HepG2 (cell line): ENCODE measurements around the gene ADAM10. TPM values are rescaled to one million over a fixed set of nuclear protein-coding genes. Genes with fewer than 3 reads are reported as not detected.

Source experiments
- FOXC1 ChIP-seq: sonication (generic); formaldehyde crosslinking; IDR thresholded peaks from 2 replicates; pipeline ENCODE4 v1.8.0; 2022; ENCODE audit warnings: mild to moderate bottlenecking, missing genetic modification reagents, borderline replicate concordance
- NR2F1 ChIP-seq, 2 experiments: fragments of 450-650 bp in 1 of 2; formaldehyde crosslinking in 1 of 2; IDR thresholded peaks; 2 replicates each; pipeline versions ENCODE4 v1.5.0 to v1.6.1; 2016 to 2020; ENCODE audit warnings: mild to moderate bottlenecking in 1 of 2, missing compliant biosample characterization in 1 of 2, missing genetic modification reagents in 1 of 2, moderate library complexity in 1 of 2
- PHF8 ChIP-seq: sonication (generic); formaldehyde crosslinking; IDR thresholded peaks from 2 replicates; pipeline ENCODE4 v1.5.0; 2020; ENCODE audit warnings: missing genetic modification reagents
- REST ChIP-seq, 2 experiments: IDR thresholded peaks; 2 replicates each; pipeline ENCODE4 v1.6.1; 2011 to 2012; ENCODE audit warnings: low read length in 2 of 2, borderline replicate concordance in 1 of 2, low read depth in 1 of 2, mild to moderate bottlenecking in 1 of 2, moderate library complexity in 1 of 2
- ZBTB44 ChIP-seq: sonication (generic); formaldehyde crosslinking; IDR thresholded peaks from 2 replicates; pipeline ENCODE4 v1.4.0; 2020; ENCODE audit warnings: missing genetic modification reagents
- ZNF33A ChIP-seq: sonication (generic); formaldehyde crosslinking; IDR thresholded peaks from 2 replicates; pipeline ENCODE4 v1.5.1; 2020; ENCODE audit warnings: missing genetic modification reagents, mild to moderate bottlenecking, moderate library complexity, borderline replicate concordance
- ZNF574 ChIP-seq: sonication (generic); formaldehyde crosslinking; IDR thresholded peaks from 2 replicates; pipeline ENCODE4 v1.4.0; 2020; ENCODE audit warnings: missing genetic modification reagents
- polyA plus RNA-seq, 8 experiments: library from polyadenylated mRNA; depleted of rRNA in 3 of 8; stranded (reverse) in 7 of 8; unstranded in 1 of 8; fragments of >200 nt; fragmentation: Illumina TruSeq in 4 of 8; extraction: Trizol in 4 of 8; gene quantifications; 2 replicates each; pipeline versions ENCODE4 v1.2.1 to v1.2.3, GENCODE V29; 2011 to 2016; ENCODE audit warnings: low read depth in 4 of 8, missing spikeins in 1 of 8, mixed read lengths in 1 of 8; ENCODE audit not compliant: insufficient read depth in 1 of 8
- total RNA-seq, 5 experiments: library from RNA; depleted of rRNA; stranded (reverse); fragments of >200 nt; fragmentation: Illumina TruSeq; extraction: Trizol; gene quantifications; 2 replicates each; pipeline ENCODE4 v1.2.3, GENCODE V29; 2016; ENCODE audit warnings: low read depth in 1 of 5

The ADAM10 gene
- total and polyA plus RNA-seq, 2 of the 13 experiments (the other 11 are each of a cell fraction or from before 2014, with no cell fraction given): 92.7 to 125 TPM

- no peak for TF ChIP-seq REST (IDR thresholded peaks at IDR 0.05; ENCODE audit: borderline replicate concordance in 1 of 2, low read depth in 1 of 2, low read length in 2 of 2)
- no peak for TF ChIP-seq PHF8
- TF ChIP-seq FOXC1 (CRISPR knock-in tag): no peak
- no peak for TF ChIP-seq ZNF574 (CRISPR knock-in tag)
- TF ChIP-seq NR2F1 (CRISPR knock-in tag; IDR thresholded peaks at IDR 0.05): no peak
- no peak for TF ChIP-seq ZNF33A
- no peak for TF ChIP-seq ZBTB44 (CRISPR knock-in tag)
- TF ChIP-seq, all 625 proteins: peak for 0
These were observed 109.5 kb downstream of the ADAM10 start (continued) for GRCh38 chr15:58639992-58640391.
